Pancreas (tissue), 10 donors: Measurements from ENCODE around the gene GPR143. TPM values are rescaled to one million over a fixed set of nuclear protein-coding genes. Genes with fewer than 3 reads are reported as not detected.
"Not testable (repeated sequence)": the region's sequence is repeated elsewhere in the genome, so short reads cannot be mapped to it uniquely, and the experiment has no call there.

Experiments
- ATAC-seq, 4 donors: fragments of 200-7000 bp; cut with Tn5 transposase; one replicate each; pipeline versions ENCODE4 v1.8.0 to v1.9.1; 2020; ENCODE audit warnings: mild to moderate bottlenecking in 4 of 4, moderate library complexity in 4 of 4
- DNase-seq, 6 donors: peaks; one replicate each; pipeline ENCODE4 v3.0.0-alpha.2; 2020
- FAIRE-seq: peaks from 2 replicates; lab custom pipeline; 2012; peaks lifted over from hg19 to GRCh38; lab: Jason Lieb, UNC
- H3K27ac ChIP-seq, 4 donors: fragments of 200-600 bp; sonication (generic); 1 replicate in 3 of 4; 2 replicates in 1 of 4; pipeline versions ENCODE4 v1.5.0 to v1.8.0; 2020
- H3K27me3 ChIP-seq, 4 donors: fragments of 200-600 bp; one replicate each; pipeline ENCODE4 v1.8.0; 2021
- H3K36me3 ChIP-seq, 3 donors: fragments of 200-600 bp; sonication (generic) in 1 of 3; one replicate each; pipeline versions ENCODE4 v1.5.0 to v1.8.0; 2020 to 2021
- H3K4me1 ChIP-seq, 3 donors: fragments of 200-600 bp; one replicate each; pipeline ENCODE4 v1.8.0; 2021
- H3K4me3 ChIP-seq, 4 donors: fragments of 200-600 bp; sonication (generic) in 2 of 4; one replicate each; pipeline versions ENCODE4 v1.5.0 to v1.8.0; 2020 to 2021
- H3K9me3 ChIP-seq, 4 donors: fragments of 200-600 bp; one replicate each; pipeline ENCODE4 v1.8.0; 2021
- WGBS, 2 donors: extraction: QIAGEN DNeasy Blood & Tissue Kit; methylation state at CpG; one replicate each; pipeline ENCODE4 v1.1.7; 2013; 5-methylcytosine and 5-hydroxymethylcytosine counted together
- intact Hi-C, 3 donors: fragments of 100-400 bp; cut with DNase I; formaldehyde crosslinking; loops; one replicate each; pipeline versions ENCODE4 v1.11.1 to v1.14.2; 2022
- polyA plus RNA-seq, 2 donors: library from polyadenylated mRNA; stranded (reverse); fragments of 200-250 nt; gene quantifications; one replicate each; pipeline ENCODE4 v1.2.3, GENCODE V29; 2013
- total RNA-seq, 6 donors: library from RNA; stranded (reverse); fragmentation: NEBNext Ultra II Directional in 4 of 6; extraction: Animal tissue kit (Norgen Biotek cat#: 25700) in 4 of 6; gene quantifications; one replicate each; pipeline versions ENCODE4 v1.2.1 to v1.2.4, GENCODE V29; 2021 to 2023
- TF ChIP-seq, protein P1 (sequence below), 4 donors: fragments of 200-600 bp; sonication (generic) in 3 of 4; IDR thresholded peaks; one replicate each; pipeline versions ENCODE4 v1.5.0 to v1.8.0; 2021; ENCODE audit warnings: antibody characterized with exemption in 4 of 4
- donor health status: healthy with polysubstance abuse.
- donor health status: DM: no; HTN: no; CAD: no; lungs with moderate emphysema.
- donor health status: DM: no; HTN: no; CAD: no.
- donor health status: control.
- donor health status: control.
- donor health status: Bipolar disorder and iron deficiency.
- donor health status: DM: yes; HTN: yes; CAD: no.
- donor health status: DM: no; HTN: no; CAD: no.
- donor health status: DM: no; HTN: no; CAD: no.
- donor health status: DM: yes; HTN: yes; CAD: no.

The GPR143 gene
- total and polyA plus RNA-seq, 8 donors, result 0.60 to 1.9 (median 1.1) TPM

DNA sequence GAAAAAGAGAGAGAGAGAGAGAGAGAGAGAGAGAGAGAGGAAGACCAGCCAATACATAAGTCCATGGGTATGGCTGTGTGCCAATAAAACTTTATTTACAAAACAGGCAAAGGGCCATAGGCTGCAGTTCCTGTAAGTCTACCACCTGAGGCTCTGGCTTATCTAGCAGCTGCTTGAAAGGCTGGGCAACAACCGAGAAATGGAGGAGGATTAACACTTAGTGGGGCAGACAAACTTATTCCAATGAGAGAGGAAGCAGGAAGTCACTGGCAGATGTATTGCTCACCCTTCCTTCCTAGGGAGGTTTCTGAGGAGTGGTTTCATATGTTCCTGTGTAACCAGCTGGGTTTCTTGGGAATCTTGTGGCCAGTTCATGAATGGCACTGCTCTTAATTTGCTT is 4.7 kb upstream of the GPR143 start:
- Histone ChIP-seq H3K36me3 (no peaks in the 10 kb centered on the region), H3K9me3 (no peaks in the 10 kb centered on the region), H3K27ac (no peak overlapping the region), H3K27me3 (no peaks in the 10 kb centered on the region), H3K4me1 (no peaks in the 10 kb centered on the region), H3K4me3 (no peak overlapping the region)
- FAIRE-seq (no peak), DNase-seq (no peak), ATAC-seq (no peak)
- intact Hi-C loops, result no loop called here
- TF ChIP-seq, protein P1, sequence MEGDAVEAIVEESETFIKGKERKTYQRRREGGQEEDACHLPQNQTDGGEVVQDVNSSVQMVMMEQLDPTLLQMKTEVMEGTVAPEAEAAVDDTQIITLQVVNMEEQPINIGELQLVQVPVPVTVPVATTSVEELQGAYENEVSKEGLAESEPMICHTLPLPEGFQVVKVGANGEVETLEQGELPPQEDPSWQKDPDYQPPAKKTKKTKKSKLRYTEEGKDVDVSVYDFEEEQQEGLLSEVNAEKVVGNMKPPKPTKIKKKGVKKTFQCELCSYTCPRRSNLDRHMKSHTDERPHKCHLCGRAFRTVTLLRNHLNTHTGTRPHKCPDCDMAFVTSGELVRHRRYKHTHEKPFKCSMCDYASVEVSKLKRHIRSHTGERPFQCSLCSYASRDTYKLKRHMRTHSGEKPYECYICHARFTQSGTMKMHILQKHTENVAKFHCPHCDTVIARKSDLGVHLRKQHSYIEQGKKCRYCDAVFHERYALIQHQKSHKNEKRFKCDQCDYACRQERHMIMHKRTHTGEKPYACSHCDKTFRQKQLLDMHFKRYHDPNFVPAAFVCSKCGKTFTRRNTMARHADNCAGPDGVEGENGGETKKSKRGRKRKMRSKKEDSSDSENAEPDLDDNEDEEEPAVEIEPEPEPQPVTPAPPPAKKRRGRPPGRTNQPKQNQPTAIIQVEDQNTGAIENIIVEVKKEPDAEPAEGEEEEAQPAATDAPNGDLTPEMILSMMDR (IDR thresholded peaks at IDR 0.05), result no peak
- WGBS, 2 donors, result 14 to 22% methylated on average over 1 of the region's 1 CpG

DNA sequence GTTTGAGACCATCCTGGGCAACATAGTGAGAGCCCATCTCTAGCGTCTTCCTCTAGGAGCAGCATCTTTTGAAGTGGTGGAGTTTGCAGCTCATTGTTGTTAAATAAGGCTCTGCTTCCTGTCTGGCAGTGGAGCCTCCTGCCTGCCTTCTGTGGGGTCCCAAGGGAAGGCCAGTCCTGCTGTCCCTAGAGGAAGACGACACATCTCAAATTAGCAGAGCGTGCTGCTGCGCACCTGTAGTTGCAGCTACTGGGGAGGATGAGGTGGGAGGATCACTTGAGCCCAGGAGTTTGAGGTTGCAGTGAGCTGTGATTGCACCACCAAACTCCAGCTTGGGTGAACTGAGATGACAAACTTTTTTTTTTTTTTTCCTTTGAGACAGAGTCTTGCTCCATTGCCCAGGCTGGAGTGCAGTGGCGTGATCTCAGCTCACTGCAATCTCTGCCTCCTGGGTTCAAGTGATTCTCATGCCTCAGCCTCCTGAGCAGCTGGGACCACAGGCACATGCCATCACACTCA is 2.7 kb upstream of the GPR143 start:
- H3K4me1 ChIP-seq, H3K27me3 ChIP-seq, H3K27ac ChIP-seq, DNase-seq, intact Hi-C loops, ATAC-seq, H3K36me3 ChIP-seq, FAIRE-seq, H3K9me3 ChIP-seq, H3K4me3 ChIP-seq: not testable (repeated sequence)
- 81 to 86% methylated on average over 5 of the region's 5 CpGs for WGBS, 2 donors

DNA sequence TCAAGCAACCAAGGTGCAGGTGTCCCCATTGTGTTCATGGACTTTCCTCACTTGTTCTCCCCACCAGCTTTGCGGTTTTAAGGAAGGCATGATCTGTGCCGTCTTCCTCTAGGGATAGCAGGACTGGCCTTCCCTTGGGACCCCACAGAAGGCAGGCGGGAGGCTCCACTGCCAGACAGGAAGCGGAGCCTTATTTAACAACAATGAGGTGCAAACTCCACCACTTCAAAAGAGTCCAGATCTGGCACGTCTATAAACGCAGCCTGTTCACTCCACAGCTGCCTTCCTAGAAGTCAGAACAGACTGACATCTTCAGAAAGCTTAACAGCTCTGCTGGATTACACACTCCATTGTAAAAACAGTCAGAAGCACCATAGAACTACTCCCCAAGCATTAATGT is 1.7 kb upstream of the GPR143 start:
- DNase-seq (peak in 1 of 6 donors; percentile 17), FAIRE-seq (no peak), ATAC-seq (no peak)
- Histone ChIP-seq H3K27me3 (peaks cover 0 to 6% (median 4%) of the 10 kb centered on the region in 4 donors), H3K4me3 (no peak overlapping the region), H3K9me3 (no peaks in the 10 kb centered on the region), H3K27ac (no peak overlapping the region), H3K4me1 (no peaks in the 10 kb centered on the region), H3K36me3 (no peaks in the 10 kb centered on the region)
- WGBS, 2 donors, result 62 to 79% methylated on average over 6 of the region's 6 CpGs
- TF ChIP-seq, protein P1 (IDR thresholded peaks at IDR 0.05), result no peak
- intact Hi-C loops, result no loop called here

DNA sequence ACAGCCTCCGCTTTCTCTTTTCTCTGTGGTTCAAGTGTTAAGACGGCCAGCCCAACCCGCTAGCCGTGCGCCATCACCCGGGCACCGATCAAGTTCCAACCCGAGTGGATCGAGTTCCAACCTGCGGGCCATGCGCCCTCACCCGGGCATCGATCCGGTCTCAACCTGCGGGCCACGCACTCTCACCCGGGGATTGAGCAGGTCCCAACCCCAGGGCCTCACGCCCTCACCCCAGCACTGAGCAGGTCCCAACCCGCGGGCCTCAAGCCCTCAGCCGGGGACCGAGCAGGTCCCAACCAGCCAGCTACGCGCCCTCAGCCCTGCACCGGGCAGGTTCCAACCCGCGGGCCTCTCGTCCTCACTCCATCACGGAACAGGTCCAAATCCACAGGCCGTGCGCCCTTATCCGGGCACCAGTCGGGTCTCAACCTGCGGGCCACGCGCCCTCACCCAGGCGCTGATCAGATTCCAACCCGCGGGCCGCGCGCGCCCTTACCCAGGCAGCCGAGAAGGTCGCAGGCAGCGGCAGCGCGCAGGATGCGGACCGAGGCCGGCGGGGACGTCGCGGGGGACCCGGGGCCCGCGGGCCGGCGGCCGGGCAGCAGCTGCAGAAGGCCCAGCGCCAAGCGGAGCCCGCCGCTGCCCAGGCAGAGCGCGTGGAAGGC is 443 bp downstream of the GPR143 start:
- DNase-seq (peak in 2 of 6 donors; percentile 57 to 71), FAIRE-seq (no peak), ATAC-seq (no peak)
- no peaks in the 10 kb centered on the region for H3K9me3 ChIP-seq
- H3K4me3 ChIP-seq, result peak overlapping the region in 1 of 4 donors; percentile 3
- no peaks in the 10 kb centered on the region for H3K4me1 ChIP-seq
- intact Hi-C loops, result no loop called here
- TF ChIP-seq, protein P1 (IDR thresholded peaks at IDR 0.05), result no peak
- H3K27ac ChIP-seq, result no peak overlapping the region
- H3K36me3 ChIP-seq, result no peaks in the 10 kb centered on the region
- 17 to 19% methylated on average over 66 to 67 of the region's 67 CpGs for WGBS, 2 donors
- H3K27me3 ChIP-seq, result peaks cover 0 to 6% (median 4%) of the 10 kb centered on the region in 4 donors

DNA sequence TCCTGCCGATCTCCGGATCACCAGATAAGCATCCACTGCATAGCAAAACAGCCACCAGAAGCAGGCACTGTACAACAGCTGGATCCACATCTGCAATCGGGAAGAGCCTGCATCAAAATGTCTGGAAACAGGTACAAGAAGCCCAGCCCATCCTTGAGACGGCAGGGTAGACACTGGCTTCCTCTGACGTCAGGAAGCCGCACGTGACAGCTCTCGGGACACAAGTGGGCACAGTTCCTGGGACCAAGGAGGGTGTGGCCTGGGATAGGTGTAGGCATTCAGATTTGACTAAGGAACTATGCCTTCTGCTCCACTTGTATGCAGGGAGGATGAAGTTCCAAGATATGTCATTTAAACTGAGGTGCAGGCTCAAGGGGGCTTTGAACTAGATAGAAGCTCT is 6.3 kb downstream of the GPR143 start:
- 74 to 86% methylated on average over 8 of the region's 8 CpGs for whole genome bisulfite sequencing, 2 donors
- ATAC-seq (no peak), FAIRE-seq (no peak), DNase-seq (no peak)
- no peaks in the 10 kb centered on the region for H3K4me1 ChIP-seq
- no peak overlapping the region for H3K27ac ChIP-seq
- no peak overlapping the region for H3K4me3 ChIP-seq
- H3K9me3 ChIP-seq, result no peaks in the 10 kb centered on the region
- TF ChIP-seq, protein P1 (IDR thresholded peaks at IDR 0.05), result no peak
- intact Hi-C loops, result no loop called here
- no peaks in the 10 kb centered on the region for H3K36me3 ChIP-seq
- H3K27me3 ChIP-seq, result peaks cover 0 to 6% (median 2%) of the 10 kb centered on the region in 4 donors
